NCI-H69 (cell line): ENCODE measurements around the gene PCNX4.

ENCODE experiments used
- DNase-seq: peaks from one replicate; lab custom pipeline; 2025; lab: John Stamatoyannopoulos, UW

PCNX4 gene

GRCh38 chr14:60174352-60175254 lies 82.9 kb downstream of the PCNX4 start:
- no peak for DNase-seq

GRCh38 chr14:60175255-60175902 lies 83.7 kb downstream of the PCNX4 start:
- no peak for DNase-seq

GRCh38 chr14:60178164-60178563 lies 86.4 kb downstream of the PCNX4 start:
- no peak for DNase-seq

- DNase-seq, result no peak
These were observed 87.1 kb downstream of the PCNX4 start for GRCh38 chr14:60178820-60179219.

GRCh38 chr14:60179431-60179869 lies 87.7 kb downstream of the PCNX4 start:
- no peak for DNase-seq

- DNase-seq, result no peak
These were observed 91.4 kb downstream of the PCNX4 start for GRCh38 chr14:60183138-60183537.

GRCh38 chr14:60183741-60184140 lies 92.0 kb downstream of the PCNX4 start:
- peak; percentile 40 for DNase-seq

GRCh38 chr14:60184146-60184904 lies 92.6 kb downstream of the PCNX4 start:
- peak; percentile 86 for DNase-seq

GRCh38 chr14:60184905-60185555 lies 93.3 kb downstream of the PCNX4 start:
- DNase-seq, result peak; percentile 48

GRCh38 chr14:60188115-60188514 lies 96.4 kb downstream of the PCNX4 start:
- DNase-seq, result peak; percentile 57

- DNase-seq, result no peak
These were observed 97.0 kb downstream of the PCNX4 start for GRCh38 chr14:60188696-60189095.

GRCh38 chr14:60189923-60190840 lies 98.5 kb downstream of the PCNX4 start:
- peak; percentile 47 for DNase-seq

GRCh38 chr14:60195179-60195810 lies 103.6 kb downstream of the PCNX4 start:
- DNase-seq, result peak; percentile 43

GRCh38 chr14:60196291-60196690 lies 104.6 kb downstream of the PCNX4 start:
- no peak for DNase-seq

- DNase-seq, result no peak
These were observed 106.0 kb downstream of the PCNX4 start for GRCh38 chr14:60197629-60198303.

GRCh38 chr14:60199321-60199720 lies 107.6 kb downstream of the PCNX4 start:
- DNase-seq, result no peak

- peak; percentile 81 for DNase-seq
These were observed 112.5 kb downstream of the PCNX4 start for GRCh38 chr14:60204104-60204842.

GRCh38 chr14:60204843-60205774 lies 113.4 kb downstream of the PCNX4 start:
- DNase-seq, result no peak
